Neural cell (in vitro differentiated cells): ENCODE results near the gene IL1RL2. TPM values are rescaled to one million over a fixed set of nuclear protein-coding genes. Genes with fewer than 3 reads are reported as not detected.
A peak's percentile ranks its signal among the peaks of the same experiment; 100 is the strongest.

Experiments
- H2AFZ ChIP-seq: fragments of 200-600, 300-800 bp; sonication (generic), shearing (Covaris generic); 2 replicates; pipeline ENCODE4 v1.6.0; 2014; ENCODE audit warnings: low read depth, mild to moderate bottlenecking, antibody characterized with exemption, low read length, moderate library complexity
- H3F3A ChIP-seq: fragments of 200-600 bp; shearing (Covaris generic); 2 replicates; pipeline ENCODE4 v1.6.1; 2016; ENCODE audit warnings: mild to moderate bottlenecking, moderate library complexity, mixed read lengths, antibody characterized with exemption, low read length; ENCODE audit not compliant: insufficient read depth, poor library complexity, severe bottlenecking
- H3K27ac ChIP-seq: fragments of 200-600, 300-800 bp; sonication (generic), shearing (Covaris generic); 2 replicates; pipeline ENCODE4 v1.5.1; 2014; ENCODE audit warnings: mild to moderate bottlenecking, low read length, moderate library complexity
- H3K27me3 ChIP-seq: fragments of 300-800, 200-600 bp; sonication (generic), shearing (Covaris generic); 2 replicates; pipeline ENCODE4 v1.6.0; 2014; ENCODE audit warnings: mild to moderate bottlenecking, low read depth, low read length, moderate library complexity; ENCODE audit not compliant: insufficient read depth
- H3K36me3 ChIP-seq: fragments of 300-800, 200-600 bp; sonication (generic), shearing (Covaris generic); 2 replicates; pipeline ENCODE4 v1.5.1; 2014; ENCODE audit warnings: mild to moderate bottlenecking, antibody characterized with exemption, low read length, moderate library complexity; ENCODE audit not compliant: insufficient read depth
- H3K4me2 ChIP-seq: fragments of 300-800, 200-600 bp; sonication (generic), shearing (Covaris generic); 2 replicates; pipeline ENCODE4 v1.6.0; 2014; ENCODE audit warnings: mild to moderate bottlenecking, low read length
- H3K4me3 ChIP-seq: fragments of 300-800, 200-600 bp; sonication (generic), shearing (Covaris generic); 2 replicates; pipeline ENCODE4 v1.5.1; 2014; ENCODE audit warnings: mild to moderate bottlenecking, low read length, moderate library complexity
- H3K79me2 ChIP-seq: fragments of 200-600 bp; shearing (Covaris generic); replicated peaks from 2 replicates; pipeline ENCODE4 v1.6.0; 2014; ENCODE audit warnings: mild to moderate bottlenecking, low read length, moderate library complexity; ENCODE audit not compliant: insufficient read depth
- H3K9ac ChIP-seq: fragments of 300-800, 200-600 bp; sonication (generic), shearing (Covaris generic); 2 replicates; pipeline ENCODE4 v1.6.1; 2016; ENCODE audit warnings: mild to moderate bottlenecking, low read length, mixed read lengths
- H3K9me2 ChIP-seq: fragments of 200-600 bp; shearing (Covaris generic); 2 replicates; pipeline ENCODE4 v1.6.1; 2016; ENCODE audit warnings: mild to moderate bottlenecking, low read length, mixed read lengths; ENCODE audit not compliant: insufficient read depth
- H3K9me3 ChIP-seq: fragments of 200-600, 300-800 bp; sonication (generic), shearing (Covaris generic); 2 replicates; pipeline ENCODE4 v1.6.1; 2016; ENCODE audit warnings: mild to moderate bottlenecking, mixed run types, low read length, moderate library complexity, mixed read lengths
- H4K20me1 ChIP-seq: fragments of 200-600 bp; shearing (Covaris generic); 2 replicates; pipeline ENCODE4 v1.6.1; 2016; ENCODE audit warnings: mild to moderate bottlenecking, mixed run types; ENCODE audit not compliant: insufficient read depth
- EP300 ChIP-seq: fragments of 450-650 bp; conservative IDR thresholded peaks from 2 replicates; pipeline ENCODE4 v1.6.1; 2014; ENCODE audit warnings: antibody characterized with exemption, mild to moderate bottlenecking, moderate library complexity; ENCODE audit not compliant: poor library complexity, severe bottlenecking
- EZH2 ChIP-seq: fragments of 200-600, 300-800 bp; shearing (Covaris generic), sonication (generic); IDR thresholded peaks from 2 replicates; pipeline ENCODE4 v1.6.1; 2014; ENCODE audit warnings: antibody characterized with exemption, low read length, borderline replicate concordance, mild to moderate bottlenecking; ENCODE audit not compliant: insufficient read depth, poor library complexity, severe bottlenecking
- MXI1 ChIP-seq: fragments of 450-650 bp; conservative IDR thresholded peaks from 2 replicates; pipeline ENCODE4 v1.6.1; 2014; ENCODE audit warnings: antibody characterized with exemption, mild to moderate bottlenecking; ENCODE audit not compliant: poor library complexity, severe bottlenecking
- POLR2AphosphoS5 ChIP-seq: IDR thresholded peaks from 2 replicates; pipeline ENCODE4 v1.6.1; 2012
- RAD21 ChIP-seq: fragments of 450-650 bp; conservative IDR thresholded peaks from 2 replicates; pipeline ENCODE4 v1.6.1; 2014; ENCODE audit warnings: antibody characterized with exemption, mild to moderate bottlenecking, moderate library complexity
- SMC3 ChIP-seq: fragments of 450-650 bp; conservative IDR thresholded peaks from 2 replicates; pipeline ENCODE4 v1.6.1; 2014; ENCODE audit warnings: antibody characterized with exemption, mild to moderate bottlenecking, moderate library complexity; ENCODE audit not compliant: poor library complexity
- TAF1 ChIP-seq: IDR thresholded peaks from 2 replicates; pipeline ENCODE4 v1.6.1; 2012; ENCODE audit warnings: low read depth
- polyA plus RNA-seq: library from polyadenylated mRNA; depleted of rRNA; stranded (reverse); fragments of >200 nt; gene quantifications from 2 replicates; pipeline ENCODE4 v1.2.3, GENCODE V29; 2014
- TF ChIP-seq, protein P1 (sequence below): fragments of 450-650 bp; IDR thresholded peaks from 2 replicates; pipeline ENCODE4 v1.5.1; 2014; ENCODE audit warnings: antibody characterized with exemption, mild to moderate bottlenecking, moderate library complexity; ENCODE audit not compliant: poor library complexity, severe bottlenecking
- TF ChIP-seq, protein P2 (sequence below): IDR thresholded peaks from 2 replicates; pipeline ENCODE4 v1.6.1; 2012; ENCODE audit warnings: borderline replicate concordance

Gene IL1RL2
- polyA plus RNA-seq, 1 donor from 2014 or later = not detected

- Histone ChIP-seq H3K79me2 (no peaks in the 10 kb centered on the region), H3K9me2 (no peaks in the 10 kb centered on the region), H3K36me3 (no peaks in the 10 kb centered on the region), H4K20me1 (no peaks in the 10 kb centered on the region), H3K9me3 (no peaks in the 10 kb centered on the region), H3F3A (no peaks in the 10 kb centered on the region), H2AFZ (no peak overlapping the region), H3K27me3 (peaks cover 11% of the 10 kb centered on the region), H3K4me2 (no peak overlapping the region), H3K27ac (no peak overlapping the region), H3K9ac (no peak overlapping the region), H3K4me3 (no peak overlapping the region)
- TF ChIP-seq EP300 (no peak), POLR2AphosphoS5 (no peak), EZH2 (no peak), RAD21 (no peak), SMC3 (no peak), TAF1 (no peak), MXI1 (no peak)
- TF ChIP-seq, protein P1, sequence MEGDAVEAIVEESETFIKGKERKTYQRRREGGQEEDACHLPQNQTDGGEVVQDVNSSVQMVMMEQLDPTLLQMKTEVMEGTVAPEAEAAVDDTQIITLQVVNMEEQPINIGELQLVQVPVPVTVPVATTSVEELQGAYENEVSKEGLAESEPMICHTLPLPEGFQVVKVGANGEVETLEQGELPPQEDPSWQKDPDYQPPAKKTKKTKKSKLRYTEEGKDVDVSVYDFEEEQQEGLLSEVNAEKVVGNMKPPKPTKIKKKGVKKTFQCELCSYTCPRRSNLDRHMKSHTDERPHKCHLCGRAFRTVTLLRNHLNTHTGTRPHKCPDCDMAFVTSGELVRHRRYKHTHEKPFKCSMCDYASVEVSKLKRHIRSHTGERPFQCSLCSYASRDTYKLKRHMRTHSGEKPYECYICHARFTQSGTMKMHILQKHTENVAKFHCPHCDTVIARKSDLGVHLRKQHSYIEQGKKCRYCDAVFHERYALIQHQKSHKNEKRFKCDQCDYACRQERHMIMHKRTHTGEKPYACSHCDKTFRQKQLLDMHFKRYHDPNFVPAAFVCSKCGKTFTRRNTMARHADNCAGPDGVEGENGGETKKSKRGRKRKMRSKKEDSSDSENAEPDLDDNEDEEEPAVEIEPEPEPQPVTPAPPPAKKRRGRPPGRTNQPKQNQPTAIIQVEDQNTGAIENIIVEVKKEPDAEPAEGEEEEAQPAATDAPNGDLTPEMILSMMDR = no peak
- TF ChIP-seq, protein P2, sequence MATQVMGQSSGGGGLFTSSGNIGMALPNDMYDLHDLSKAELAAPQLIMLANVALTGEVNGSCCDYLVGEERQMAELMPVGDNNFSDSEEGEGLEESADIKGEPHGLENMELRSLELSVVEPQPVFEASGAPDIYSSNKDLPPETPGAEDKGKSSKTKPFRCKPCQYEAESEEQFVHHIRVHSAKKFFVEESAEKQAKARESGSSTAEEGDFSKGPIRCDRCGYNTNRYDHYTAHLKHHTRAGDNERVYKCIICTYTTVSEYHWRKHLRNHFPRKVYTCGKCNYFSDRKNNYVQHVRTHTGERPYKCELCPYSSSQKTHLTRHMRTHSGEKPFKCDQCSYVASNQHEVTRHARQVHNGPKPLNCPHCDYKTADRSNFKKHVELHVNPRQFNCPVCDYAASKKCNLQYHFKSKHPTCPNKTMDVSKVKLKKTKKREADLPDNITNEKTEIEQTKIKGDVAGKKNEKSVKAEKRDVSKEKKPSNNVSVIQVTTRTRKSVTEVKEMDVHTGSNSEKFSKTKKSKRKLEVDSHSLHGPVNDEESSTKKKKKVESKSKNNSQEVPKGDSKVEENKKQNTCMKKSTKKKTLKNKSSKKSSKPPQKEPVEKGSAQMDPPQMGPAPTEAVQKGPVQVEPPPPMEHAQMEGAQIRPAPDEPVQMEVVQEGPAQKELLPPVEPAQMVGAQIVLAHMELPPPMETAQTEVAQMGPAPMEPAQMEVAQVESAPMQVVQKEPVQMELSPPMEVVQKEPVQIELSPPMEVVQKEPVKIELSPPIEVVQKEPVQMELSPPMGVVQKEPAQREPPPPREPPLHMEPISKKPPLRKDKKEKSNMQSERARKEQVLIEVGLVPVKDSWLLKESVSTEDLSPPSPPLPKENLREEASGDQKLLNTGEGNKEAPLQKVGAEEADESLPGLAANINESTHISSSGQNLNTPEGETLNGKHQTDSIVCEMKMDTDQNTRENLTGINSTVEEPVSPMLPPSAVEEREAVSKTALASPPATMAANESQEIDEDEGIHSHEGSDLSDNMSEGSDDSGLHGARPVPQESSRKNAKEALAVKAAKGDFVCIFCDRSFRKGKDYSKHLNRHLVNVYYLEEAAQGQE = no peak
These were observed 1.5 kb upstream of the IL1RL2 start for GRCh38 chr2:102185347-102185746.

- TF ChIP-seq EZH2 = no peak
- no peak for TF ChIP-seq TAF1
- no peaks in the 10 kb centered on the region for H3K36me3 ChIP-seq
- peak overlapping the region; percentile 51 for H3K4me3 ChIP-seq
- no peaks in the 10 kb centered on the region for H3K79me2 ChIP-seq
- no peaks in the 10 kb centered on the region for H3F3A ChIP-seq
- no peak overlapping the region for H3K27ac ChIP-seq
- no peaks in the 10 kb centered on the region for H4K20me1 ChIP-seq
- no peak overlapping the region for H3K9ac ChIP-seq
- H3K27me3 ChIP-seq = peaks cover 11% of the 10 kb centered on the region
- H2AFZ ChIP-seq = no peak overlapping the region
- H3K9me2 ChIP-seq = no peaks in the 10 kb centered on the region
- H3K9me3 ChIP-seq = no peaks in the 10 kb centered on the region
- H3K4me2 ChIP-seq = no peak overlapping the region
These were observed 800 bp downstream of the IL1RL2 start for GRCh38 chr2:102187496-102188150.
